HAP-1 (cell line): Measurements from ENCODE around the gene SUN5.
"Not testable (repeated sequence)": the region's sequence is repeated elsewhere in the genome, so short reads cannot be mapped to it uniquely, and the experiment has no call there.

ENCODE experiments used
- DNase-seq, 2 experiments: peaks; one replicate each; pipeline ENCODE4 v3.0.0-alpha.2; 2016 to 2020; ENCODE audit warnings: low spot score in 2 of 2
- H3K27me3 ChIP-seq: fragments of 250-450 bp; sonication (Bioruptor Pico); 2 replicates; pipeline ENCODE4 v1.5.1; 2020; ENCODE audit warnings: low read depth, mild to moderate bottlenecking, moderate library complexity
- H3K36me3 ChIP-seq: fragments of 250-450 bp; sonication (Bioruptor Pico); replicated peaks from 2 replicates; pipeline ENCODE4 v1.5.1; 2020; ENCODE audit warnings: mild to moderate bottlenecking
- H3K4me1 ChIP-seq: fragments of 250-450 bp; sonication (Bioruptor Pico); 2 replicates; pipeline ENCODE4 v1.5.1; 2020; ENCODE audit warnings: mild to moderate bottlenecking
- H3K4me3 ChIP-seq: fragments of 250-450 bp; sonication (Bioruptor Pico); 2 replicates; pipeline ENCODE4 v1.5.1; 2020; ENCODE audit warnings: mild to moderate bottlenecking, moderate library complexity
- H3K9me3 ChIP-seq: fragments of 250-450 bp; sonication (Bioruptor Pico); 2 replicates; pipeline ENCODE4 v1.5.1; 2020; ENCODE audit warnings: mild to moderate bottlenecking, moderate library complexity
- in situ Hi-C: fragments of 300-500 bp; cut with MboI; formaldehyde crosslinking; loops from 3 replicates; pipeline ENCODE4 v1.14.3; 2020; ENCODE audit warnings: low sequenced_read_pairs, inconsistent platforms, mixed read lengths

SUN5 gene

DNA sequence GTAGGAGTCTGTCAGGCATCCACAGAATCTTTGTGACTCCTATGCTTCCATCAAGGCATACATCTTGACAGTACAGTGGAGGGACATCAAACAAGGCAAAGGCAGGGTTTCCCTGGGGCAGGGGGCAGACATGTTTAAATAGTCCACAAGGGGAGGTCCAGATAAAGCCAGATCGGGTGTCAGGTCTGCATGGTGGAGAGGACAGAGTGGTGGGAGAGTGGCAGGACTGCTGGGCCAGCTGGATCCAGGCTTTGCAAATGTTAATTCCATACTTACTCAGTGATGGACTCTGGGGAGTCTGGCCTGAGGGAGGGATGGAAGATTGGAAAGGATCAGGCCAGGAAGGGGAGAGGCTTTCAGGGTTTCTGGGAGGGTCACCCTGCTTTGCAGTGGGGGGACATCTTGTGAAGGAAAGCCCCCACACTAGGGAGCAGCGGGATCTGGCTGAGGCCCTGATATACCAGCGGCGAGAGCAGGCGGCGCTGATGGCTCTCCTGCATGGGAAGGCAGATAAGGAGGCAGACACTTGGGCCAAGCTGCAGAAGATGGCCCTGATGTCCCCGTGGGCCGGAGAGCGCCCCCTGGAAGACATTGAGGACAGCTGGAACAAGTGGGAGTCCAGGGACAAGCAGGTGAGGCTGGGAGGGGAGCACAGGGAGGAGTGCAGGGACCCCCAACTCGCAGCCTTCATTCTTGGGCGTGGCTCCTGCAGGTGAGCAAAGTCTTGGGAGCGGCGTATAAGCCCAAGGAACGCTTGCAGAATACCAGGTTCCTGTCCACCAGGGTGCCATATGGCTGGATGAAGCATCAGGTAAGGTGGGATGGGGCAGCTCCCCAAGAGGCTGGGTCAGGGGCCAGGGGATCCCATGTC is 44.6 kb downstream of the SUN5 start:
- in situ Hi-C loops = no loop called here
- DNase-seq = no peak
- H3K36me3 ChIP-seq = no peaks in the 10 kb centered on the region

DNA sequence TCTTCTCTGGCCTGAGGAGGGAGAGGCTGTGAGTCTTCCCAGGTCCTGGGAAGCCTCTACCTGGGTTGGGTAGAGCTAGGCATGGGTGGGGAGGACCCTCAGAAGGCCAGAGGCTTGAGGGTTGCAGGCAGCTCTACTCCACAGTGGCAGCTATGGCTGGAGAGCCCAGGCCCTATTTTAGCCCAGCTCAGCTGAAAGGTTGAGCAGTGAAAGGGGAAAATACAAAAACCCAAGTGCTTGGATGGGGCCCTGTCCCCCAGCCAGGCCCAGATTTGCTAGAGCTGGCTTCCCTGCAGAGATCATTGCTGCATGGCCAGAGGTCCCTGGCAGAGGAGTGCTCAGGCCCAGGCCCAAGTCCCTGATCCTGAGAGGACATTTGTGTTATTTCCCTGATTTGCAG is 45.7 kb downstream of the SUN5 start:
- peaks cover 5% of the 10 kb centered on the region; the same call in 1 of the 2 replicates for H3K9me3 ChIP-seq
- no peak for DNase-seq
- no peaks in the 10 kb centered on the region for H3K4me1 ChIP-seq
- H3K27me3 ChIP-seq = no peaks in the 10 kb centered on the region
- no peaks in the 10 kb centered on the region for H3K36me3 ChIP-seq
- H3K4me3 ChIP-seq = no peak overlapping the region
- in situ Hi-C loops = no loop called here

More for the DNA sequence above, 44.6 kb downstream of the SUN5 start:
- no peaks in the 10 kb centered on the region for H3K27me3 ChIP-seq
- H3K4me3 ChIP-seq = no peak overlapping the region
- no peaks in the 10 kb centered on the region for H3K4me1 ChIP-seq
- peaks cover 5% of the 10 kb centered on the region; the same call in 1 of the 2 replicates for H3K9me3 ChIP-seq

DNA sequence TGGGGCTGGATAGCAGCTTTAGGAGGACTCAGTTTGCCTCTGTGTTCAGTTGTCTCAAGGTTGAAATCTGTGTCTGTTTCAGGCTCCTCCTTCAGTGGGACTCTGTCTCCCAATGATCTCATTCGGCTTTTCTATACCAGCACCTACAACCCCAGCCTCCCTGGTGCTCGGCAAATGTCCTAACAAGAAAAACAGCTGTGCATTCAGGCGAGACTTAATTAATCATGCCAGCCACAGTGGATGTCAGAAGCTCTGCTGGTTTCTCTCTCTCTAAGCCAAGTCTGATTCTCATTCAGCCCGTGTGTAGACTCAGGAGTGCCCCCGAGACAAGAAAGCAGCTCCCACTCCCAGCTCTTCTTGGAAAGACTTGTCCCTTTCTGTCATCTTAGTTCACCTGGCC is 46.8 kb downstream of the SUN5 start:
- no peaks in the 10 kb centered on the region for H3K36me3 ChIP-seq

DNA sequence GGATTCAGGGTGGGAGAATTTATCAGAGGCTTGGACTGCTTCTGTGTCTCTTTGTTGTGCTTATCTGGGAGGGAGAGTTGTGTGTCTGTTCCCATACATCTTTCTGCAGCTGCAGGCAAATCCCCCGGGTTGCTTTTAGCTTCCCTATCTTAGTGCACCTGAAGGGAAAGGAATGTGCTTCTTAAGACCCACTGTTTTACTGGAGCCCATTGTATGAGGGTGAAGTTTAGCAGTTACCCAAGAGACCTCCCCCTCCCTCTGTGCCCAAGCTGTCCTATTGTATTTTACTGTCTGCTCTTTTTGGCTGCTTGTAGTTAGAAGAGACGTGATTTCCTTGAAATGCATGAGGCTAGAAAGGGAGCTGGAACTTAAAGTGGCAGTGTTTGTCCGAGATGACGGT is 53.7 kb downstream of the SUN5 start:
- H3K4me3 ChIP-seq, H3K27me3 ChIP-seq, H3K4me1 ChIP-seq, H3K9me3 ChIP-seq, H3K36me3 ChIP-seq, DNase-seq, in situ Hi-C loops: not testable (repeated sequence)

More for the DNA sequence above, 46.8 kb downstream of the SUN5 start:
- Histone ChIP-seq H3K9me3 (peaks cover 5% of the 10 kb centered on the region; the same call in 1 of the 2 replicates), H3K4me3 (no peak overlapping the region), H3K4me1 (no peaks in the 10 kb centered on the region), H3K27me3 (no peaks in the 10 kb centered on the region)
- in situ Hi-C loops = no loop called here
- DNase-seq = no peak

DNA sequence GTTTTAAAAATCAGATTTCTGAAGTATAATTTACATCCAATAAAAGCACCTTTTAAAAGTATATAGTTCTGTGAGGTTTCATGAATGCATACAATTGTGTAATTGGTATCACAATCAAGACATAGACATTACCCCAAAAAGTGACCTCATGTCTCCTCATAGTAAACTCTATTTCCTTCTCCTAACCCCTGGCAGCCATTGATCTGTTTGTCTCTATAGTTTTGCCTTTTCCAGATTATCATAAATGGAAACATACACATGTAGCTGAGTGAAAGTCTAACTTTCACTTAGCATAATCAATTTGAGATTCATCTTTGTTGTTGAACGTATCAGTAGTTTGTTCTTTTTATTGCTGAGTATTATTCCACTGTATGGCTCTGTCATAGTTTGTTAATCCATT is 57.6 kb downstream of the SUN5 start:
- in situ Hi-C loops = loop anchor here (25.0 kb wide), 1 partner anchor 159 kb away; no protein-coding TSS in a partner anchor

DNA sequence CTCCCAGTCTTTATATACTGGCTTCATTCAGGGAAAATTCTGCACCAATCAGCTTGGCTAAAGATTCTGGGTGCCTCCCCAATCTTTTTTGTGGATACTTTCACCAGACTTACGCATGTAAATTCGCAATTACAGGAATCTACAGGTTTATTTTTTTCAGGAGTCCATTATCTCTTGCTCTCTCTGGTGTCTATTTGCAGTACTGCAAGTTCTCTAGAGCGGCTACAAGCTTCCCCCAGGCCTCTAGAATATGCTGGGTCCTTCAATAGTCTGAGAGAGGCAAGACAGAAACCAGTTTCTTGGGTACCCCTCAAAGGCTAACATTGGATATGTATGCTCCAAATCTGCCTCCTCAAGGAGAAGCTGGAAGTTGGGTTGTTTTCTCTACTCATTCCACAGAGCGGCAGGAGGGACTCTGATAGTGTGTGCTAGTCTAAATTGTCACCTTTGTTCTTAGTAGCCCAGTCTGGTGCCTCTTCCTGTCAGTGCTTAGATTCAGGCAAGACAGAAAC is 58.5 kb downstream of the SUN5 start:
- DNase-seq = peak in 1 of 2 experiments; percentile 47
- Histone ChIP-seq H3K4me1 (no peaks in the 10 kb centered on the region), H3K27me3 (peaks cover 13% of the 10 kb centered on the region), H3K9me3 (no peaks in the 10 kb centered on the region), H3K36me3 (no peaks in the 10 kb centered on the region), H3K4me3 (no peak overlapping the region)
- in situ Hi-C loops = loop anchor here (25.0 kb wide), 1 partner anchor 158 kb away; no protein-coding TSS in a partner anchor

More for the DNA sequence above, 57.6 kb downstream of the SUN5 start:
- Histone ChIP-seq H3K27me3 (peaks cover 9% of the 10 kb centered on the region), H3K9me3 (no peaks in the 10 kb centered on the region), H3K36me3 (no peaks in the 10 kb centered on the region), H3K4me1 (no peaks in the 10 kb centered on the region), H3K4me3 (no peak overlapping the region)
- no peak for DNase-seq

DNA sequence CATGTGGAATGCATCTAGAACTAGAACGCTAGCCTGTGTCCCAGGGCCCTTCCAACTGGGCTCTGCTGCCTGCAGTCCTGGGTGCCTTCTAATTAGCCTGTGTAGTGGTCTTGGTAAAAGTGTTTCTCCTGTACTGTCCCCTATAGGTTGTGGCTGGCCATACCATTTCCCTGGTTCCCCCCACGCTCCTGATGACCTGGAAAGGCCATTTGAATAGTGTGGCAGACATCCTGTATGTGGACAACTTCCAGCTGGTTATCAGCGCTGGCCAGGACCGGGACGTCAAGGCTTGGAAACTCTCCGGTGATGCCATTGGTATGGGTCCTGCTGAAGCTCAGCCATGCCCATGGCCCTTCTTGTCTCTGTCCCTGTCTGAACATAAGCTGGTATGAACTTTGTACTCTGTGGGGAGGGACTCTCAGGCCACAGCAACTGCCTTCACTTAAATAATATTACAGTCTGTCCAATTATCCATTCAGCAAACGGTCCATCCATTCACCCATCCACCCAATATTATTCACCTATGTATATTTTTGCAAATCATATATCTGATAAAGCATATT is 60.7 kb downstream of the SUN5 start:
- Histone ChIP-seq H3K4me3 (no peak overlapping the region), H3K9me3 (no peaks in the 10 kb centered on the region), H3K4me1 (no peaks in the 10 kb centered on the region), H3K27me3 (peaks cover 7% of the 10 kb centered on the region), H3K36me3 (no peaks in the 10 kb centered on the region)
- DNase-seq = no peak
- in situ Hi-C loops = loop anchor here (25.0 kb wide), 1 partner anchor 156 kb away; no protein-coding TSS in a partner anchor

DNA sequence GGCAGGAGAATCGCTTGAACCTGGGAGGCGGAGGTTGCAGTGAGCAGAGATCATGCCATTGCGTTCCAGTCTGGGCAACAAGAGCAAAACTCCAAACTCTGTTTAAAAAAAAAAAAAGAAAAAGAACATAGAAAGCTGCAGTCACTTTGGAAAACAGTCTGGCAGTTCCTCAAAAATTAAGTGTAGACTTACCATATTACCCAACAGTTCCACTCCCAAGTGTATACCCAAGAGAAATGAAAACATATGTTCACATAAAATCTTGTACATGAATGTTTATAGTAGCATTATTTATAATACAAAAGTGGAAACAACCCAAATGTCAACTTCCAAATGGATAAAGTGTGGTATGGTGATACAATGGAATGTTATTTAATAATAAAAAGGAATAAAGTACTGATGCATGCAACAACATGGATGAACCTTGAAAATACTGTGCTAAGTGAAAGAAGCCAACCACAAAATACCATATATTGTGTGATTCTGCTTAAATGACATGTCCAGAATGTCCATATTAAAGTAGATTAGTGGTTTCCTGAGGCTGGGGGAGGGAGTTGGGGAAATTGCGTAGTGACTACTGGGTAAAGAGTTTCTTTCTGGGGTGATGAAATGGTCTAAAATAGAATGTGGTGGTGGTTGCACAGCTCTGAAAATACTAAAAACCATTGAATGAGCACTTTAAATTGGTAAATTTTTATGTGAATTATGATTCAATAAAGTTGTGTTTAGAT is 62.9 kb downstream of the SUN5 start:
- no peak for DNase-seq
- in situ Hi-C loops = loop anchor here (25.0 kb wide), 1 partner anchor 154 kb away; no protein-coding TSS in a partner anchor

DNA sequence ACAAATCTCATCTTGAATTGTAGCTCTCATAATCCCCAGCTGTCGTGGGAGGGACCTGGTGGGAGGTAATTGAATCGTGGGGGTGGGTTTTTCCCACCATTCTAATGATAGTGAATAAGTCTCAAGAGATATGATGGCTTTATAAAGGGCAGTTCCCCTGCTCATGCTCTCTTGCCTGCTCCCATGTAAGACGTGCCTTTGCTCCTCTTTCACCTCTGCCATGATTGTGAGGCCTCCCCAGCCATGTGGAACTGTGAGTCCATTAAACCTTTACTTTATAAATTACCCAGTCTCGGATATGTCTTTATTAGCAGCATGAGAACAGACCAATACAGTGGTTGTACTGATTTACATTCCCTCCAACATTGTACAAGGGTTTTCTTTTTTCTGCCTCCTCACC is 69.7 kb downstream of the SUN5 start:
- H3K4me1 ChIP-seq = no peaks in the 10 kb centered on the region
- no peak for DNase-seq
- H3K9me3 ChIP-seq = no peaks in the 10 kb centered on the region
- in situ Hi-C loops = loop anchor here (25.0 kb wide), 1 partner anchor 147 kb away; no protein-coding TSS in a partner anchor
- no peak overlapping the region for H3K4me3 ChIP-seq
- no peaks in the 10 kb centered on the region for H3K36me3 ChIP-seq
- no peaks in the 10 kb centered on the region; the same call in 1 of the 2 replicates for H3K27me3 ChIP-seq

More for the DNA sequence above, 62.9 kb downstream of the SUN5 start:
- Histone ChIP-seq H3K36me3 (no peaks in the 10 kb centered on the region), H3K27me3 (peaks cover 7% of the 10 kb centered on the region), H3K4me3 (no peak overlapping the region), H3K9me3 (no peaks in the 10 kb centered on the region), H3K4me1 (no peaks in the 10 kb centered on the region)
